ENCODE data around the gene TMEM95. TPM values are rescaled to one million over a fixed set of nuclear protein-coding genes. Genes with fewer than 3 reads are reported as not detected.

Gene TMEM95
- total and polyA plus RNA-seq, 10 of the 15 experiments (the other 5 are each of a cell fraction or from before 2014, with no cell fraction given) = 0.05 to 0.28 TPM; not detected in 8

- Histone ChIP-seq H3K9me3 (replicated peaks; ENCODE audit: control insufficient read depth, insufficient read depth, low read length) (no peaks in the 10 kb centered on the region), H3K4me2 (ENCODE audit: control insufficient read depth, insufficient read depth) (no peak overlapping the region)
These were observed 33.9 kb downstream of the TMEM95 start for GRCh38 chr17:7388856-7389255.

More at GRCh38 chr17:7388856-7389255, 33.9 kb downstream of the TMEM95 start:
- ATAC-seq (no peak), DNase-seq (ENCODE audit: low read depth, low spot score) (no peak), FAIRE-seq (no peak)
- no TSS peak for BruUV-seq (replicated peaks)
- H3K4me3 ChIP-seq = no peak overlapping the region
- peaks cover 2% of the 10 kb centered on the region for H3K79me2 ChIP-seq (ENCODE audit: control insufficient read depth, insufficient read depth, low read length)
- H2AFZ ChIP-seq (ENCODE audit: control insufficient read depth, low read depth, low read length) = no peak overlapping the region
- CTCF ChIA-PET = interaction anchor here (0.7 kb wide), 1 partner anchor 684 kb away, joined by 3 read pairs; no protein-coding TSS in a partner anchor
- H3K36me3 ChIP-seq (ENCODE audit: control insufficient read depth in 2 of 2, insufficient read depth in 2 of 2, low read length in 1 of 2) = no peaks in the 10 kb centered on the region
- in situ Hi-C loops (cut with MboI) = no loop called here
- 93% methylated on average over 10 of the region's 10 CpGs for whole genome bisulfite sequencing (ENCODE audit: insufficient coverage, insufficient replicate concordance, low lambda C conversion rate, missing lambda C conversion rate)
- no peaks in the 10 kb centered on the region for H4K20me1 ChIP-seq (ENCODE audit: control insufficient read depth, insufficient read depth)
- SMC1A ChIA-PET (ENCODE audit: uncharacterized antibody, unreplicated experiment) = no interaction called here
- peaks cover 3% of the 10 kb centered on the region; the same call in 1 of the 2 replicates for H3K4me1 ChIP-seq (ENCODE audit: control insufficient read depth, insufficient read depth, low read length)
- H3K9ac ChIP-seq (ENCODE audit: control insufficient read depth, insufficient read depth, low read length) = no peak overlapping the region
- TF ChIP-seq KDM1A (IDR thresholded peaks at IDR 0.05; ENCODE audit: borderline replicate concordance) (no peak), ZBTB33 (IDR thresholded peaks at IDR 0.05) (no peak), PRDM15 (CRISPR knock-in tag; IDR thresholded peaks at IDR 0.05) (no peak), FOXM1 (IDR thresholded peaks at IDR 0.05; ENCODE audit: low read depth, low read length) (no peak), RELA (IDR thresholded peaks at IDR 0.05; ENCODE audit: borderline replicate concordance, partially characterized antibody) (no peak), BHLHE40 (IDR thresholded peaks at IDR 0.05; ENCODE audit: borderline replicate concordance in 1 of 2, low read depth in 2 of 2, low read length in 1 of 2) (no peak), SUZ12 (IDR thresholded peaks at IDR 0.05; ENCODE audit: unreplicated experiment) (no peak), NR2F1 (conservative IDR thresholded peaks at IDR 0.05) (no peak), TCF12 (IDR thresholded peaks at IDR 0.05; ENCODE audit: low read depth, low read length) (no peak), ZNF592 (IDR thresholded peaks at IDR 0.05) (no peak)
- TF ChIP-seq, protein P1, sequence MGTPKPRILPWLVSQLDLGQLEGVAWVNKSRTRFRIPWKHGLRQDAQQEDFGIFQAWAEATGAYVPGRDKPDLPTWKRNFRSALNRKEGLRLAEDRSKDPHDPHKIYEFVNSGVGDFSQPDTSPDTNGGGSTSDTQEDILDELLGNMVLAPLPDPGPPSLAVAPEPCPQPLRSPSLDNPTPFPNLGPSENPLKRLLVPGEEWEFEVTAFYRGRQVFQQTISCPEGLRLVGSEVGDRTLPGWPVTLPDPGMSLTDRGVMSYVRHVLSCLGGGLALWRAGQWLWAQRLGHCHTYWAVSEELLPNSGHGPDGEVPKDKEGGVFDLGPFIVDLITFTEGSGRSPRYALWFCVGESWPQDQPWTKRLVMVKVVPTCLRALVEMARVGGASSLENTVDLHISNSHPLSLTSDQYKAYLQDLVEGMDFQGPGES (IDR thresholded peaks at IDR 0.05) = no peak
- TF ChIP-seq, protein P2, sequence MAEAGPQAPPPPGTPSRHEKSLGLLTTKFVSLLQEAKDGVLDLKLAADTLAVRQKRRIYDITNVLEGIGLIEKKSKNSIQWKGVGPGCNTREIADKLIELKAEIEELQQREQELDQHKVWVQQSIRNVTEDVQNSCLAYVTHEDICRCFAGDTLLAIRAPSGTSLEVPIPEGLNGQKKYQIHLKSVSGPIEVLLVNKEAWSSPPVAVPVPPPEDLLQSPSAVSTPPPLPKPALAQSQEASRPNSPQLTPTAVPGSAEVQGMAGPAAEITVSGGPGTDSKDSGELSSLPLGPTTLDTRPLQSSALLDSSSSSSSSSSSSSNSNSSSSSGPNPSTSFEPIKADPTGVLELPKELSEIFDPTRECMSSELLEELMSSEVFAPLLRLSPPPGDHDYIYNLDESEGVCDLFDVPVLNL (IDR thresholded peaks at IDR 0.05; ENCODE audit: low read depth, low read length) = no peak
- no peak overlapping the region for H3K27ac ChIP-seq (ENCODE audit: control insufficient read depth, insufficient read depth)
- RAD21 ChIA-PET (ENCODE audit: unreplicated experiment) = no interaction called here
- POLR2A ChIA-PET = no interaction called here
- H3K27me3 ChIP-seq (replicated peaks in 1 of 2; ENCODE audit: control insufficient read depth in 2 of 2, insufficient read depth in 2 of 2, low read length in 1 of 2) = no peaks in the 10 kb centered on the region
- intact Hi-C loops (cut with micrococcal nuclease; ENCODE audit: unreplicated experiment) = no loop called here

All from GM12878 (cell line).